Measurements from ENCODE around the gene CSHL1.
"Not testable (repeated sequence)": the region's sequence is repeated elsewhere in the genome, so short reads cannot be mapped to it uniquely, and the experiment has no call there.

Gene CSHL1

GRCh38 chr17:63889026-63889848 is 21.8 kb downstream of the CSHL1 start:
- H3K27me3 ChIP-seq; DNase-seq; H3K36me3 ChIP-seq; H3K27ac ChIP-seq; intact Hi-C loops (cut with DNase I; ENCODE audit: low total_unique reads); H3K4me3 ChIP-seq; H3K9me3 ChIP-seq; H3K4me1 ChIP-seq: not testable (repeated sequence)
- TF ChIP-seq, protein P1, sequence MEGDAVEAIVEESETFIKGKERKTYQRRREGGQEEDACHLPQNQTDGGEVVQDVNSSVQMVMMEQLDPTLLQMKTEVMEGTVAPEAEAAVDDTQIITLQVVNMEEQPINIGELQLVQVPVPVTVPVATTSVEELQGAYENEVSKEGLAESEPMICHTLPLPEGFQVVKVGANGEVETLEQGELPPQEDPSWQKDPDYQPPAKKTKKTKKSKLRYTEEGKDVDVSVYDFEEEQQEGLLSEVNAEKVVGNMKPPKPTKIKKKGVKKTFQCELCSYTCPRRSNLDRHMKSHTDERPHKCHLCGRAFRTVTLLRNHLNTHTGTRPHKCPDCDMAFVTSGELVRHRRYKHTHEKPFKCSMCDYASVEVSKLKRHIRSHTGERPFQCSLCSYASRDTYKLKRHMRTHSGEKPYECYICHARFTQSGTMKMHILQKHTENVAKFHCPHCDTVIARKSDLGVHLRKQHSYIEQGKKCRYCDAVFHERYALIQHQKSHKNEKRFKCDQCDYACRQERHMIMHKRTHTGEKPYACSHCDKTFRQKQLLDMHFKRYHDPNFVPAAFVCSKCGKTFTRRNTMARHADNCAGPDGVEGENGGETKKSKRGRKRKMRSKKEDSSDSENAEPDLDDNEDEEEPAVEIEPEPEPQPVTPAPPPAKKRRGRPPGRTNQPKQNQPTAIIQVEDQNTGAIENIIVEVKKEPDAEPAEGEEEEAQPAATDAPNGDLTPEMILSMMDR (IDR thresholded peaks at IDR 0.05) = peak; percentile 11 to 37

DNA sequence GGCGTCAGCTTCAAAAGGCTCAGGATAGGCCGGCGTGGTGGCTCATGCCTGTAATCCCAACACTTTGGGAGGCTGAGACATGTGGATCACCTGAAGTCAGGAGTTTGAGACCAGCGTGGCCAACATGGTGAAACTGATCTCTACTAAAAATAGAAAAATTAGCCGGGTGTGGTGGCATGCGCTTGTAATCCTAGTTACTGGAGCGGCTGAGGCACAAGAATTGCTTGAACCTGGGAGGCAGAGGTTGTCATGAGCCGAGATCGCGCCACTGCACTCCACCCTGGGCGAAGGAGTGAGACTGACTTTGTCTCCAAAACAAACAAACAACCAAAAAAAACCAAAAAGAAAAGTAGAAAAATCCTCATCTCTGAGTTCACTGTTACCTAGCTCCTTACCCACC is 25.9 kb downstream of the CSHL1 start:
- peaks cover 0 to 16% of the 10 kb centered on the region in 2 donors for H3K27me3 ChIP-seq
- H3K4me3 ChIP-seq; DNase-seq; H3K4me1 ChIP-seq; H3K9me3 ChIP-seq; H3K27ac ChIP-seq; H3K36me3 ChIP-seq; intact Hi-C loops (cut with DNase I; ENCODE audit: low total_unique reads): not testable (repeated sequence)

DNA sequence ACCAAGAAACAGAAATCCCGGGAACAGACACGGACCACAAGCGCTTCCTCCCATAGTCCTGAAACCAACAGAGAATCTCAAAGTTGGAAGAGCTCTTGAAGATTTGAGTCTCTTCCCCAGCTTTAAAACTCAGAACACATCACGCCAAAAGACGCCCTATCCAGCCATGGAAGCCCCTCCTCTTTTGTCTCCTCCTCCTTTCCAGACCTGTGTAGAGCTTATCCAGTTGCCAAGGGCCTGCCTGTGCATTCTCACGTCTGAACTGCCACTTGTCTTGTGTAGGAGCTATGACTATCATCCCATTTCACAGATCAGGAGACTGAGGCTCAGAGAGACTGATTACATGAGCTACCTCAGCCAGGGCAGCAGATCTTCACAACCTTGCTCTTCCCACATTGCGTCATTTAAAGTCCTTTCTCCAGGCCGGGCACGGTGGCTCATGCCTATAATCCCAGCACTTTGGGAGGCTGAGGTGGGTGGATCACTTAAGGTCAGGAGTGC is 28.4 kb downstream of the CSHL1 start:
- H3K4me1 ChIP-seq; intact Hi-C loops (cut with DNase I; ENCODE audit: low total_unique reads); H3K9me3 ChIP-seq; H3K27ac ChIP-seq; DNase-seq; H3K4me3 ChIP-seq; H3K36me3 ChIP-seq: not testable (repeated sequence)
- peaks cover 0 to 18% of the 10 kb centered on the region in 2 donors for H3K27me3 ChIP-seq

DNA sequence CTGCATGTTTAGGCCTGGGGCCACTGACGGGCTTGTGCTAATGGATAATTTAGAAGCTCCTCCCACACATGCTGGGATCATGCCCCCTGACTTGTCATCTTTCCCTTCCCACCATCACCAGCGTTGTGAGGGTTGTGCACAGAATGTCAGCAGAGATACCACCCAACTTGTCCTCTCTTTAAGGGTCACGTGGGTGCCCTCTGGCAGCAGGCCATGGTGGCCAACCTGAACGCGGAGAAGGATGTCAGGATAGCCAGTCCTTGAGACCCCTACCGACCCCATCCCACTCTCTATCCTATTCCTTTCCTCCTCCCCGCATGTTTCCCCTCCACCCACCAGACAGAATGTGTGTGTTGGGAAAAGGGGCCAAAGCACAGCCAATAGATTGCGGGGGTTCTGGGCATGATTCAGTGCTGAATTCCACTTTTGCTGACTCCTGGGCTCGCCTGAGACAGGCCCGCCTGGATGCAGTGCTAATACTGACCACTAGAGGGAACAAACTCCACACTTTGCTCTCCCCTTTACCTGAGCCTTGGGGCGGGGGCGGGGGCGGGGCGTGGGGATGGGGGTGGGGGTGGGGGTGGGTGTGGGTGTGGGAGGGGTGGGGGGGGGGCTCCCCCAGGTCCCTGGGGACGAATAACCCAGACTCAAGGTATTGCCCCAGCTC is 29.0 kb downstream of the CSHL1 start, which contains the start of gene GH2:
Gene GH2 (minus strand): TSS at position 10 of the 667 bp plus-strand sequence. CDS start 143 bp downstream, outside the sequence.
- intact Hi-C loops (cut with DNase I; ENCODE audit: low total_unique reads) = no loop called here

GRCh38 chr17:63881337-63881736 is 29.7 kb downstream of the CSHL1 start:
- H3K27ac ChIP-seq; H3K4me3 ChIP-seq; intact Hi-C loops (cut with DNase I; ENCODE audit: low total_unique reads); DNase-seq; H3K9me3 ChIP-seq; H3K36me3 ChIP-seq; H3K4me1 ChIP-seq: not testable (repeated sequence)
- peaks cover 0 to 26% of the 10 kb centered on the region in 2 donors for H3K27me3 ChIP-seq

More for the DNA sequence above, 29.0 kb downstream of the CSHL1 start, which contains the start of gene GH2:
- peaks cover 0 to 19% of the 10 kb centered on the region in 2 donors for H3K27me3 ChIP-seq
- H3K36me3 ChIP-seq = no peaks in the 10 kb centered on the region
- H3K4me1 ChIP-seq = no peaks in the 10 kb centered on the region
- TF ChIP-seq, protein P1 (IDR thresholded peaks at IDR 0.05) = peak; percentile 32 to 50
- H3K4me3 ChIP-seq = no peak within 1 kb of the TSS
- H3K9me3 ChIP-seq = no peaks in the 10 kb centered on the region
- no peak for DNase-seq
- no peak within 1 kb of the TSS for H3K27ac ChIP-seq

DNA sequence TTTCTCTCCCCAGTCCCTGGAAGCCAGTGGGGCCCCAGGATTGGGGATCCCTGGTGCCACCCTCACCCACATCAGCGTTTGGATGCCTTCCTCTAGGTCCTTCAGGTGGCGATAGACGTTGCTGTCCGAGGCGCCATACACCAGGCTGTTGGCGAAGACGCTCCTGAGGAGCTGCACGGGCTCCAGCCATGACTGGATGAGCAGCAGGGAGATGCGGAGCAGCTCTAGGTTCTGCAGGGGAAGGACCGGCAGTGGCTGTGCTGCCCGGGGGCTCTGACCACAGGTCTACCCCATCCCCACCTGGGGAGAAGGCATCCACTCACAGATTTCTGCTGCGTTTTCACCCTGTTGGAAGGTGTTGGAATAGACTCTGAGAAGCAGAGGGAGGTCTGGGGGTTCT is 30.4 kb downstream of the CSHL1 start:
- Histone ChIP-seq H3K9me3 (no peaks in the 10 kb centered on the region), H3K27ac (no peak overlapping the region), H3K36me3 (no peaks in the 10 kb centered on the region), H3K4me1 (no peaks in the 10 kb centered on the region), H3K27me3 (peaks cover 0 to 26% of the 10 kb centered on the region in 2 donors), H3K4me3 (no peak overlapping the region)
- intact Hi-C loops (cut with DNase I; ENCODE audit: low total_unique reads) = no loop called here
- TF ChIP-seq, protein P1 (IDR thresholded peaks at IDR 0.05) = no peak
- no peak for DNase-seq

GRCh38 chr17:63878413-63878812 is 32.6 kb downstream of the CSHL1 start:
- H3K9me3 ChIP-seq; H3K36me3 ChIP-seq; H3K4me3 ChIP-seq; H3K27ac ChIP-seq; intact Hi-C loops (cut with DNase I; ENCODE audit: low total_unique reads); H3K4me1 ChIP-seq; DNase-seq: not testable (repeated sequence)
- peaks cover 0 to 26% of the 10 kb centered on the region in 2 donors for H3K27me3 ChIP-seq

DNA sequence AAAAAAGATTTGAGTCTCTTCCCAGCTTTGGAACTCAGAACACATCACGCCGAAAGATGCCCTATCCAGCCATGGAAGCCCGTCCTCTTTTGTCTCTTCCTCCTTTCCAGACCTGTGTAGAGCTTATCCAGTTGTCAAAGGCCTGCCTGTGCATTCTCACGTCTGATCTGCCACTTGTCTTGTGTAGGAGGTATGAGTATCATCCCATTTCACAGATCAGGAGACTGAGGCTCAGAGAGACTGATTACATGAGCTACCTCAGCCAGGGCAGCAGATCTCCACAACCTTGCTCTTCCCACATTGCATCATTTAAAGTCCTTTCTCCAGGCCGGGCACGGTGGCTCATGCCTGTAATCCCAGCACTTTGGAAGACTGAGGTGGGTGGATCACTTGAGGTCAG is 36.4 kb downstream of the CSHL1 start:
- H3K9me3 ChIP-seq; DNase-seq; H3K27me3 ChIP-seq; intact Hi-C loops (cut with DNase I; ENCODE audit: low total_unique reads); H3K27ac ChIP-seq; H3K36me3 ChIP-seq; H3K4me1 ChIP-seq; H3K4me3 ChIP-seq: not testable (repeated sequence)

DNA sequence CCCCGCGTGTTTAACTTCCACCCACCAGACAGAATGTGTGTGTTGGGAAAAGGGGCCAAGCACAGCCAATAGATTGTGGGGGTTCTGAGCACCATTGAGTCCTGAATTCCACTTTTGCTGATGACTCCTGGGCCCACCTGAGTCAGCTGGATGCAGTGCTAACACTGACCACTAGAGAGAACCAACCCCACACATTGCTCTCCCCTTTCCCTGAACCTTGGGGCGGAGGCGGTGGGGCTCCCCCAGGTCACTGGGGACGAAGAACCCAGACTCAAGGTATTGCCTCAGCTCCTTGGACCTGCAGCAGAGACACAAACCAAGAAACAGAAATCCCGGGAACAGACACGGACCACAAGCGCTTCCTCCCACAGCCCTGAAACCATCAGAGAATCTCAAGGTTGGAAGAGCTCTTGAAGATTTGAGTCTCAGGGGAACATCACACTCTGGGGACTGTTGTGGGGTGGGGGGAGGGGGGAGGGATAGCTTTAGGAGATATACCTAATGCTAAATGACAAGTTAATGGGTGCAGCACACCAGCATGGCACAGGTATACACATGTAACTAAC is 36.9 kb downstream of the CSHL1 start:
- H3K27me3 ChIP-seq; H3K27ac ChIP-seq; H3K9me3 ChIP-seq; DNase-seq; intact Hi-C loops (cut with DNase I; ENCODE audit: low total_unique reads); H3K36me3 ChIP-seq; H3K4me3 ChIP-seq; H3K4me1 ChIP-seq: not testable (repeated sequence)

DNA sequence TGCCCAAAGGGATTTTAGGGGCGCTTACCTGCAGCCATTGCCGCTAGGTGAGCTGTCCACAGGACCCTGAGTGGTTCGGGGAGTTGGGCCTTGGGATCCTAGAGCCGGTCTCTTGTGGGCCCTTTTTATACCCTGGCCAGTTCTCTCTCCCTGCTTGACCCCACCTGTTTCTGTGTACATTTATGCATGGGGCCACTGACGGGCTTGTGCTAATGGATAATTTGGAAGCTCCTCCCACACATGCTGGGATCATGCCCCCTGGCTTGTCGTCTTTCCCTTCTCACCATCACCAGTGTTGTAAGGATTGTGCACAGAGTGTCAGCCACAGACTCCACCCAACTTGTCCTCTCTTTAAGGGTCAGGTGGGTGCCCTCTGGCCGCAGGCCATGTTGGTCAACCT is 37.5 kb downstream of the CSHL1 start, which contains the start of gene CSH2:
Gene CSH2 (minus strand): TSS at position 101 of the 400 bp plus-strand sequence. CDS start 63 bp downstream, at position 38.
- H3K4me3 ChIP-seq; DNase-seq; H3K36me3 ChIP-seq; H3K27ac ChIP-seq; H3K27me3 ChIP-seq; H3K9me3 ChIP-seq; intact Hi-C loops (cut with DNase I; ENCODE audit: low total_unique reads); H3K4me1 ChIP-seq: not testable (repeated sequence)

Measured in tibial artery (tissue), 4 donors.